ENCODE measurements around the gene TRIM67. TPM values are rescaled to one million over a fixed set of nuclear protein-coding genes. Genes with fewer than 3 reads are reported as not detected.

Gene TRIM67
- total and polyA plus RNA-seq, 2 of the 4 experiments (the other 2 are of a cell fraction): not detected

DNA sequence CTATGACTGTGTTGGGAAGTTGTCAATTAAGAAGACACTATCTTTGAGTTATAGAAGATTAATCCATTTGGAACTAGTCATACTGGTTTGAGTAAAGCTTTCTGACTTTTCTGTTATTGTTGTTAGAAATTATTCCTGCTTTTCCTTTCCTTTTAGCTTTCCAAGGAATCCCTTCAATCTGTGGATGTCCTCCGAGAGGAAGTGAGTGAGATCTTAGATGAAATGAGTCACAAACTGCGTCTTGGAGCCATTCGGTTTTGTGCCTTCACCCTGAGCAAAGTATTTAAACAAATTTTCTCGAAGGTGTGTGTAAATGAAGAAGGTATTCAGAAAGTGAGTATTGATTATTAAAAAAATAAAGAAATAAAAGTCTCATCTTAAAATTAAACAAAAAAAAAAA lies 98.5 kb downstream of the TRIM67 start:
- intact Hi-C loops (cut with micrococcal nuclease): no loop called here
- TF ChIP-seq MAFK (IDR thresholded peaks at IDR 0.05; ENCODE audit: low read depth, low read length) (no peak), CEBPB (IDR thresholded peaks at IDR 0.05; ENCODE audit: low read depth, low read length) (no peak), RFX5 (IDR thresholded peaks at IDR 0.05; ENCODE audit: low read depth, low read length) (no peak), CHD1 (IDR thresholded peaks at IDR 0.05; ENCODE audit: low read depth, low read length) (no peak), SMC3 (IDR thresholded peaks at IDR 0.05; ENCODE audit: low read depth, low read length) (no peak), RAD21 (IDR thresholded peaks at IDR 0.05; ENCODE audit: low read length) (no peak), MXI1 (IDR thresholded peaks at IDR 0.05; ENCODE audit: borderline replicate concordance, low read depth, low read length) (no peak), MAZ (IDR thresholded peaks at IDR 0.05; ENCODE audit: borderline replicate concordance, low read depth, low read length) (no peak), NFE2L2 (IDR thresholded peaks at IDR 0.05; ENCODE audit: low read depth, low read length) (no peak)
- TF ChIP-seq, protein P1, sequence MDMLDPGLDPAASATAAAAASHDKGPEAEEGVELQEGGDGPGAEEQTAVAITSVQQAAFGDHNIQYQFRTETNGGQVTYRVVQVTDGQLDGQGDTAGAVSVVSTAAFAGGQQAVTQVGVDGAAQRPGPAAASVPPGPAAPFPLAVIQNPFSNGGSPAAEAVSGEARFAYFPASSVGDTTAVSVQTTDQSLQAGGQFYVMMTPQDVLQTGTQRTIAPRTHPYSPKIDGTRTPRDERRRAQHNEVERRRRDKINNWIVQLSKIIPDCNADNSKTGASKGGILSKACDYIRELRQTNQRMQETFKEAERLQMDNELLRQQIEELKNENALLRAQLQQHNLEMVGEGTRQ (IDR thresholded peaks at IDR 0.05; ENCODE audit: low read depth, low read length): no peak
- no peak overlapping the region for H4K5ac ChIP-seq (ENCODE audit: low read depth, low read length)
- DNase-seq (no peak), ATAC-seq (ENCODE audit: low read depth) (no peak)
- no peak overlapping the region for H3K14ac ChIP-seq (replicated peaks; ENCODE audit: low read depth, low read length)
- H2AK5ac ChIP-seq (ENCODE audit: low read depth, low read length): no peak overlapping the region
- no CpG with 5 or more reads among the region's 4 CpGs for WGBS, 2 experiments (ENCODE audit: extremely low coverage in 2 of 2, insufficient read length in 1 of 2)
- no peak overlapping the region for H3K4me2 ChIP-seq (ENCODE audit: low read depth, low read length)
- H3K4me3 ChIP-seq (ENCODE audit: insufficient read depth, low read depth, low read length): no peak overlapping the region
- H2BK5ac ChIP-seq (ENCODE audit: low read depth, low read length, poor library complexity, severe bottlenecking): no peak overlapping the region
- dilution Hi-C loops (cut with HindIII; ENCODE audit: low sequenced_read_pairs, unreplicated experiment): no loop called here
- no peak overlapping the region for H3K23ac ChIP-seq (ENCODE audit: low read depth, low read length)
- peaks cover 10% of the 10 kb centered on the region for H3K9me3 ChIP-seq (ENCODE audit: control insufficient read depth, insufficient read depth, low read length)
- H4K8ac ChIP-seq (ENCODE audit: low read depth in 2 of 2, low read length in 2 of 2): no peak overlapping the region
- H3K79me1 ChIP-seq (ENCODE audit: low read depth in 1 of 2, low read length in 2 of 2): peaks cover 0 to 5% of the 10 kb centered on the region in 2 experiments; a peak in 1 of 4 replicates
- H4K20me1 ChIP-seq (ENCODE audit: insufficient read depth, low read length): no peaks in the 10 kb centered on the region
- no peak overlapping the region for H3K56ac ChIP-seq (ENCODE audit: extremely low read depth, insufficient read depth, low read length)
- H2AFZ ChIP-seq (replicated peaks; ENCODE audit: low read length, poor library complexity): no peak overlapping the region
- no peak overlapping the region for H3K18ac ChIP-seq (ENCODE audit: low read depth, low read length)
- peaks cover 36% of the 10 kb centered on the region for H3K36me3 ChIP-seq (ENCODE audit: control insufficient read depth, insufficient read depth, low read length)
- CTCF ChIA-PET: interaction anchor here (0.5 to 0.6 kb wide), 2 partner anchors 105 to 1951 kb away, joined by 7 to 9 read pairs; no protein-coding TSS in a partner anchor
- no peaks in the 10 kb centered on the region for H3K27me3 ChIP-seq (ENCODE audit: control insufficient read depth, insufficient read depth, low read length)
- no peaks in the 10 kb centered on the region for H3K9me1 ChIP-seq (ENCODE audit: insufficient read depth, low read length)
- no peak overlapping the region for H2BK15ac ChIP-seq (ENCODE audit: low read depth, low read length)
- H3K4me1 ChIP-seq (ENCODE audit: control insufficient read depth, insufficient read depth, low read length): no peaks in the 10 kb centered on the region
- POLR2A ChIA-PET (ENCODE audit: unreplicated experiment): no interaction called here
- no peak overlapping the region for H3K9ac ChIP-seq (ENCODE audit: low read depth, low read length)
- no peak overlapping the region for H4K91ac ChIP-seq (ENCODE audit: insufficient read depth, low read depth, low read length)
- H3K27ac ChIP-seq (ENCODE audit: insufficient read depth, low read length): no peak overlapping the region
- no peak overlapping the region for H2AK9ac ChIP-seq (replicated peaks; ENCODE audit: low read depth, low read length, poor library complexity)
- H3K4ac ChIP-seq (ENCODE audit: low read depth, low read length): no peak overlapping the region
- H2BK20ac ChIP-seq (ENCODE audit: low read depth, low read length): no peak overlapping the region
- in situ Hi-C loops (cut with MboI; ENCODE audit: low sequenced_read_pairs): no loop called here
- no TSS peak for BruUV-seq (replicated peaks)
- no peak overlapping the region for H2BK120ac ChIP-seq (ENCODE audit: low read depth, low read length)

All from IMR-90 (cell line).